Colonic mucosa (tissue), 4 donors: Measurements from ENCODE around the gene PRR15. TPM values are rescaled to one million over a fixed set of nuclear protein-coding genes. Genes with fewer than 3 reads are reported as not detected.
A peak's percentile ranks its signal among the peaks of the same experiment; 100 is the strongest.

Source experiments
- DNase-seq: peaks from one replicate; pipeline ENCODE4 v3.0.0-alpha.2; 2020
- H3K27ac ChIP-seq: fragments of 200-600 bp; one replicate; pipeline ENCODE4 v1.8.0; 2021
- H3K27me3 ChIP-seq: fragments of 200-600 bp; one replicate; pipeline ENCODE4 v1.8.0; 2021
- H3K36me3 ChIP-seq: fragments of 200-600 bp; one replicate; pipeline ENCODE4 v1.8.0; 2021
- H3K4me1 ChIP-seq: fragments of 200-600 bp; one replicate; pipeline ENCODE4 v1.8.0; 2021; ENCODE audit warnings: mild to moderate bottlenecking
- H3K4me3 ChIP-seq: fragments of 200-600 bp; one replicate; pipeline ENCODE4 v1.8.0; 2021
- H3K9ac ChIP-seq, 2 donors: one replicate each; pipeline ENCODE4 v1.7.0; 2013; ENCODE audit warnings: control low read depth in 2 of 2, low read depth in 2 of 2, low read length in 2 of 2
- H3K9me3 ChIP-seq: fragments of 200-600 bp; one replicate; pipeline ENCODE4 v1.8.0; 2021
- CTCF ChIP-seq: fragments of 200-600 bp; IDR thresholded peaks from one replicate; pipeline ENCODE4 v1.8.0; 2022; ENCODE audit warnings: antibody characterized with exemption, mild to moderate bottlenecking
- intact Hi-C: fragments of 100-400 bp; cut with DNase I; formaldehyde crosslinking; loops from one replicate; pipeline ENCODE4 v1.14.1; 2022
- total RNA-seq, 2 donors: library from RNA; stranded (reverse); fragmentation: NEBNext Ultra II Directional in 1 of 2; extraction: Animal tissue kit (Norgen Biotek cat#: 25700) in 1 of 2; gene quantifications; one replicate each; pipeline ENCODE4 v1.2.1, GENCODE V29; 2021
- donor health status: healthy.
- donor health status: DM: no; HTN: no; CAD: no.
- donor health status: DM: no; HTN: no; CAD: no.

Gene PRR15
- total RNA-seq, 2 donors from 2014 or later: 129 to 194 TPM

GRCh38 chr7:29565224-29565630 lies 1.6 kb downstream of the PRR15 start:
- no peaks in the 10 kb centered on the region for H3K36me3 ChIP-seq
- TF ChIP-seq CTCF: no peak
- peak overlapping the region; percentile 49 for H3K4me3 ChIP-seq
- H3K9me3 ChIP-seq: no peaks in the 10 kb centered on the region
- H3K27me3 ChIP-seq: no peaks in the 10 kb centered on the region
- peak overlapping the region; percentile 83 for H3K27ac ChIP-seq
- H3K9ac ChIP-seq: peak overlapping the region; percentile 85 to 98
- no peak for DNase-seq
- intact Hi-C loops: loop anchor here (5.0 kb wide), 1 partner anchor 42 kb away; no protein-coding TSS in a partner anchor
- no peaks in the 10 kb centered on the region for H3K4me1 ChIP-seq

- intact Hi-C loops: loop anchor here (5.0 kb wide), 1 partner anchor 42 kb away; no protein-coding TSS in a partner anchor
- H3K9me3 ChIP-seq: no peaks in the 10 kb centered on the region
- no peaks in the 10 kb centered on the region for H3K27me3 ChIP-seq
- no peaks in the 10 kb centered on the region for H3K36me3 ChIP-seq
- TF ChIP-seq CTCF: no peak
- H3K4me1 ChIP-seq: no peaks in the 10 kb centered on the region
- peak overlapping the region; percentile 49 for H3K4me3 ChIP-seq
- peak overlapping the region; percentile 28 to 98 for H3K9ac ChIP-seq
- no peak for DNase-seq
- peak overlapping the region; percentile 83 for H3K27ac ChIP-seq
These were observed 2.0 kb downstream of the PRR15 start for GRCh38 chr7:29565634-29565981.

- Histone ChIP-seq H3K27me3 (no peaks in the 10 kb centered on the region), H3K27ac (peak overlapping the region; percentile 83), H3K9me3 (no peaks in the 10 kb centered on the region), H3K9ac (peak overlapping the region; percentile 54 to 98), H3K36me3 (no peaks in the 10 kb centered on the region), H3K4me1 (no peaks in the 10 kb centered on the region), H3K4me3 (peak overlapping the region; percentile 49)
- DNase-seq: peak; percentile 62
- TF ChIP-seq CTCF: no peak
- intact Hi-C loops: loop anchor here (5.0 kb wide), 1 partner anchor 41 kb away; no protein-coding TSS in a partner anchor
These were observed 2.5 kb downstream of the PRR15 start for GRCh38 chr7:29565982-29566746.

GRCh38 chr7:29567174-29567573 lies 3.5 kb downstream of the PRR15 start:
- intact Hi-C loops: loop anchor here (5.0 kb wide), 1 partner anchor 40 kb away; no protein-coding TSS in a partner anchor
- Histone ChIP-seq H3K4me3 (peak overlapping the region; percentile 49), H3K27me3 (no peaks in the 10 kb centered on the region)

GRCh38 chr7:29569648-29570047 lies 6.0 kb downstream of the PRR15 start:
- intact Hi-C loops: loop anchor here (5.0 kb wide), 1 partner anchor 38 kb away; no protein-coding TSS in a partner anchor
- Histone ChIP-seq H3K9ac (no peak overlapping the region), H3K27me3 (no peaks in the 10 kb centered on the region)

More at GRCh38 chr7:29567174-29567573, 3.5 kb downstream of the PRR15 start:
- Histone ChIP-seq H3K9me3 (no peaks in the 10 kb centered on the region), H3K4me1 (no peaks in the 10 kb centered on the region), H3K27ac (peak overlapping the region; percentile 83), H3K36me3 (no peaks in the 10 kb centered on the region), H3K9ac (peak overlapping the region in 1 of 2 donors; percentile 98)
- no peak for TF ChIP-seq CTCF
- DNase-seq: peak; percentile 54

More at GRCh38 chr7:29569648-29570047, 6.0 kb downstream of the PRR15 start:
- H3K27ac ChIP-seq: no peak overlapping the region
- no peak for TF ChIP-seq CTCF
- H3K4me1 ChIP-seq: no peaks in the 10 kb centered on the region
- DNase-seq: no peak
- H3K4me3 ChIP-seq: no peak overlapping the region
- no peaks in the 10 kb centered on the region for H3K36me3 ChIP-seq
- no peaks in the 10 kb centered on the region for H3K9me3 ChIP-seq
